Measurements from ENCODE around the gene ADCK2. TPM values are rescaled to one million over a fixed set of nuclear protein-coding genes. Genes with fewer than 3 reads are reported as not detected.
A peak's percentile ranks its signal among the peaks of the same experiment; 100 is the strongest.

Gene ADCK2
- total and polyA plus RNA-seq, 9 of the 15 experiments (the other 6 are each of a cell fraction or from before 2014, with no cell fraction given) = 0.08 to 14.3 (median 9.7) TPM

GRCh38 chr7:140625908-140626868 is 46.6 kb upstream of the ADCK2 start:
- TF ChIP-seq NFIC (IDR thresholded peaks at IDR 0.05) = peak; percentile 87
- 0 out of 2 replicates have a peak, but pooled peaks have one; percentile 34 for TF ChIP-seq SRSF3 (IDR thresholded peaks at IDR 0.05; ENCODE audit: insufficient read depth, low read length)
- no peak for TF ChIP-seq ZNF449 (CRISPR knock-in tag; IDR thresholded peaks at IDR 0.05)
- TF ChIP-seq ZNF212 (CRISPR knock-in tag; IDR thresholded peaks at IDR 0.05) = no peak
- TF ChIP-seq PRPF4 (IDR thresholded peaks at IDR 0.05; ENCODE audit: insufficient read depth, low read depth, low read length, poor library complexity, severe bottlenecking) = no peak
- TF ChIP-seq CHCHD3 (CRISPR knock-in tag; IDR thresholded peaks at IDR 0.05) = no peak
- TF ChIP-seq CTCFL (IDR thresholded peaks at IDR 0.05; ENCODE audit: borderline replicate concordance, insufficient read depth, low read depth, low read length, poor library complexity, severe bottlenecking) = no peak
- no peak for TF ChIP-seq POLR2AphosphoS2 (IDR thresholded peaks at IDR 0.05; ENCODE audit: low read length)
- in situ Hi-C loops (cut with MboI) = no loop called here
- 4% methylated on average over 17 of the region's 17 CpGs for WGBS (ENCODE audit: insufficient coverage, low coverage, missing lambda C conversion rate)
- Histone ChIP-seq H4K20me1 (replicated peaks; ENCODE audit: control insufficient read depth, insufficient read depth, low read length) (0 out of 2 replicates have a peak, but pooled peaks cover 7% of the 10 kb centered on the region), H3K36me3 (ENCODE audit: control insufficient read depth, insufficient read depth, low read length) (no peaks in the 10 kb centered on the region), H3K4me2 (ENCODE audit: insufficient read depth, low read length) (no peak overlapping the region), H3K9ac (ENCODE audit: insufficient read depth in 1 of 2, low read depth in 2 of 2, low read length in 2 of 2) (no peak overlapping the region), H2AFZ (ENCODE audit: low read depth, low read length) (no peak overlapping the region), H3K27ac (ENCODE audit: extremely low read depth, low read depth, low read length) (no peak overlapping the region), H3K4me3 (no peak overlapping the region), H3K9me1 (ENCODE audit: control insufficient read depth, insufficient read depth, low read length) (no peaks in the 10 kb centered on the region), H3K9me3 (replicated peaks; ENCODE audit: control insufficient read depth, insufficient read depth, low read depth, low read length) (no peaks in the 10 kb centered on the region), H3K4me1 (replicated peaks in 1 of 2; ENCODE audit: control insufficient read depth in 2 of 2, insufficient read depth in 2 of 2, low read length in 2 of 2) (no peaks in the 10 kb centered on the region), H3K27me3 (ENCODE audit: control insufficient read depth in 2 of 2, insufficient read depth in 2 of 2, low read length in 2 of 2) (peaks cover 57 to 85% of the 10 kb centered on the region in 2 experiments), H3K79me2 (ENCODE audit: control insufficient read depth, insufficient read depth, low read length) (no peaks in the 10 kb centered on the region)
- ChIA-PET POLR2A (interaction anchor here (0.7 to 0.9 kb wide), 3 partner anchors 9 to 70 kb away, joined by 3 to 5 read pairs (median 3); no protein-coding TSS in a partner anchor), CTCF (ENCODE audit: low intra/inter-chr PET ratio) (no interaction called here)
- DNase-seq (ENCODE audit: extremely low read depth in 1 of 4, low spot score in 3 of 4) (no peak), FAIRE-seq (no peak), ATAC-seq (peak; percentile 14; the same call in 2 of the 3 replicates)
- intact Hi-C loops (cut with micrococcal nuclease) = no loop called here
- BruUV-seq (replicated peaks) = no TSS peak
